GM12874 (cell line): ENCODE results near the gene CTNNAL1.

Source experiments
- TF ChIP-seq, protein P1 (sequence below): IDR thresholded peaks from 2 replicates; pipeline ENCODE4 v1.5.1; 2011; ENCODE audit warnings: low read depth, mild to moderate bottlenecking, control low read depth, low read length, moderate library complexity; ENCODE audit not compliant: insufficient read depth

The CTNNAL1 gene

DNA sequence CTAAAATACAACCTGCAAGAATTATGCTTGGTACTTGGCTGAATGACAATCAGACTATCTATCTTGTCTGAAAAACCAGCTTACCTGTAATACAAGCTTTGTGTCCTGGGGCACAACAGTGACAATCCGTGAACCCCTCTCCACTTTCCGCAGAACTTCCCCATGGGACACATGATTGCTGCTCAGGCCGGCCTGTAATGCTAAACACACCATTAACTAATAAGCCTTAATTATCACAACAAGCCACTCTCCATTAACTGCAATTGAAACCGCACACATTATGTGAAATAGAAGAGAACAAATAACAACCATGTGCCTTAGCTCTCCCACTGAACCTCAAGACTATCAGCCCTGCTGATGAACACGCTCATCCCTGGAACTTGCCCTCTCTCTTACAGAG is 113.1 kb downstream of the CTNNAL1 start:
- TF ChIP-seq, protein P1, sequence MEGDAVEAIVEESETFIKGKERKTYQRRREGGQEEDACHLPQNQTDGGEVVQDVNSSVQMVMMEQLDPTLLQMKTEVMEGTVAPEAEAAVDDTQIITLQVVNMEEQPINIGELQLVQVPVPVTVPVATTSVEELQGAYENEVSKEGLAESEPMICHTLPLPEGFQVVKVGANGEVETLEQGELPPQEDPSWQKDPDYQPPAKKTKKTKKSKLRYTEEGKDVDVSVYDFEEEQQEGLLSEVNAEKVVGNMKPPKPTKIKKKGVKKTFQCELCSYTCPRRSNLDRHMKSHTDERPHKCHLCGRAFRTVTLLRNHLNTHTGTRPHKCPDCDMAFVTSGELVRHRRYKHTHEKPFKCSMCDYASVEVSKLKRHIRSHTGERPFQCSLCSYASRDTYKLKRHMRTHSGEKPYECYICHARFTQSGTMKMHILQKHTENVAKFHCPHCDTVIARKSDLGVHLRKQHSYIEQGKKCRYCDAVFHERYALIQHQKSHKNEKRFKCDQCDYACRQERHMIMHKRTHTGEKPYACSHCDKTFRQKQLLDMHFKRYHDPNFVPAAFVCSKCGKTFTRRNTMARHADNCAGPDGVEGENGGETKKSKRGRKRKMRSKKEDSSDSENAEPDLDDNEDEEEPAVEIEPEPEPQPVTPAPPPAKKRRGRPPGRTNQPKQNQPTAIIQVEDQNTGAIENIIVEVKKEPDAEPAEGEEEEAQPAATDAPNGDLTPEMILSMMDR: no peak

DNA sequence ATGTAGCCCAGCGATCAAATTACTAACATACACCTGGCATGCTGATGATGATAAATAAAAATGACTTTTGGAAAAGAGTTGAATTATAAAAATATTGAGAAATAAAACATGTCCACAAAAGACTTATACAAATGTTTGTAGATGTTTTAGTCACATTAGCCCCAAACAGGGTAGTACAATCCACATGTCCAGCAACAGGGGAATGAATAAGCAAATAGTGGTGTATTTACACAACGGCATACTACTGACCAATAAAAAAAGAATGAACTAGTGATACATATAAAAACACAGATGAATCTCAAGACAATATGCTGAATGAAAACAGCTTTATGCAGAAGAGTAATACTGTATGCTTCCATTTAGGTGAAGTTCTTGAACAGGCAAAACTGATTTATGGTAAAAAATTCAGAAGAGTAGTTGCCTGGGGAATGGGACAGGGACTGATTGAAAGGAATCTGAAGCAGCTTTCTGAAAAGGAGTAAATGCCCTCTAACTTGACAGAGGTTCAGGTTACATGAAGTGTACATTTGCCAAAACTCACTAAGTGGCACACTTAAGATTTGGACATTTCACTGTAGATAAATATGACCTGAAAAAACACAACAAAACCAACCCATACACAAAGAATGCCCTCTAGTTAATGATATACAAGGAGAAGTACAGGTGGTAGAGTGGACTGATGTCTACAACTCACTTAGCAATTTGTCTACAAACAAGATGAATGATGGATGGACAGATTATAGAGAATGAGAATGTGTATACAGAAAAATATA is 115.8 kb downstream of the CTNNAL1 start:
- TF ChIP-seq, protein P1: no peak

DNA sequence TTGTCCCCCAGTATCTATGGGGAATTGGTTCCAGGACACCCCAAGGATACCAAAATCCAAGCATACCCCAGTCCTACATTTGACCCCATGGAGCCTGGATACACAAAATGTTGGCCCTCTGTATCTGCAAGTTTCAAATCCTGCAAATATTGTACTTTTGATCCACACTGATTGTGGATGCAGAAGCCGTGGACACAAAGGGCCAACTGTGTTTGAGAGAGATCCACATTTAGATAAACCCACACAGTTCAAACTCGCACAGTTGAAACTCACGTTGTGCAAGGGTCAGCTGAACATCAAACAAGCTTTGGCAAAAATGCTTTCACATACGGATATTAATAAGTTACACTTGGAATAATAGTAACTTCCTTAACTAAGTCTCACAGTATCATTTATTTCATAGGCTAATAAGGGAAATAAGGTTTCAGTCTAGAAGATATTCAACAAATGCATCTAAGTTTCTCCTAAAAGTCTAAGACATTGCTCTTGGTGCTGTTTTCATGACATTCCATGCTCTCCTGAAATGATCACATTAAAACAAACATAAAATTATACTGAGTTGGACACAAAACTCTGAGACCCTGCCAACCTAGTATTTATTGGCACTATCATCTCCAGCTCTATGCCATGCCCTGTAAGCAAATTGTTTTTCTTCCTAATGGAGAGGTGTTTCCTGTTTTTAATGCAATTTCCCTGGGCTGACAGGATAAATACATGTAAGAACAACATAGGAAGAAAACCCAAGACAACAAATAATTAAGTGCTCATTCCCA is 118.9 kb downstream of the CTNNAL1 start:
- TF ChIP-seq, protein P1: no peak
